HL-60/S4 (cell line): ENCODE measurements around the gene RMND5A.
"Not testable (repeated sequence)": the region's sequence is repeated elsewhere in the genome, so short reads cannot be mapped to it uniquely, and the experiment has no call there.

Experiments
- in situ Hi-C: fragments of 300-500 bp; cut with MboI; formaldehyde crosslinking; loops from 2 replicates; pipeline ENCODE4 v1.14.3; 2022; ENCODE audit warnings: low sequenced_read_pairs

RMND5A gene, protein sequence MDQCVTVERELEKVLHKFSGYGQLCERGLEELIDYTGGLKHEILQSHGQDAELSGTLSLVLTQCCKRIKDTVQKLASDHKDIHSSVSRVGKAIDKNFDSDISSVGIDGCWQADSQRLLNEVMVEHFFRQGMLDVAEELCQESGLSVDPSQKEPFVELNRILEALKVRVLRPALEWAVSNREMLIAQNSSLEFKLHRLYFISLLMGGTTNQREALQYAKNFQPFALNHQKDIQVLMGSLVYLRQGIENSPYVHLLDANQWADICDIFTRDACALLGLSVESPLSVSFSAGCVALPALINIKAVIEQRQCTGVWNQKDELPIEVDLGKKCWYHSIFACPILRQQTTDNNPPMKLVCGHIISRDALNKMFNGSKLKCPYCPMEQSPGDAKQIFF

DNA sequence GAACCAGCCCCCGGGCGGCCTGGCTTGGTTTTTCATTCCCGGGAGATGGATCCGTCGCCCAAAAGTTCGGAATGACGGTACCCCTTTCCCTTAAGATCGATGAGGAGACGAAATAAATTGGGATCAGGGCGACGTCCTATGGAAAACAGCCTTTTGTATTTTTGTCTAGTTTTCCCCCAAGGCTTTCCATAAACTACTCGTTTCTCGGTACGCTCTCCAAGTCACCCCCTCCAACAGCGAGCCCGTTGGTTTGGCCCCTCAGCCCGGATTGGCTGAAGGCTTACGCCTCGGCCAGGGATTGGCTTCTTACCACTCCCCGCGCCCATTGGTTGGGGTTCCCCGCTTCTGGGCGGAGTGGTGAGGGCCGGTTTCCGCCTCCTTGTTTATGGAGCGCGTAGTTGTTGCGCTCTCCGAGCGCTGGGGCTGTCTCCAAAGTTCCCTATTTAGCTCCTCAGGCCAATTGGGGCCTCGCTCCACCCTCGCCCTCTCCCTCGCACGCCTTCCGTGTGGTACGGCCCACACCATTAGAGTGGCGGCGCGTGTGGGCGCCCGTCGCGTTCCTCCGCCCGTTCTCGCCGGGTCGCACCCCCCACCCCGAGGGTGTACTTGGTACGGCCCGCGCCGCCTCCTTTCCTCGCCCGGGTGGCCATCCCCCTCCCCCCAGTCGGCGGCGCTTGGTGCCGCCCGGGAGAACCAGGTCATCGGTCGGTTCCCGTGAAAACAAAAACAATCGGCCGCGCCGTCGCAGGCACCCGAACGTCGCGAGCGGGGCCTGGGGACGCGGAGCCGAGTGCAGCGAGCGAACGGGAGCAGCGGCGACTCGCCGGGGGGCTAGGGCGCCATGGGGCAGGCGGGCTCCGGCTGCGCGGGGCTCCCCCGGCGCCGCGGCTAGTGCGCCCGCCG, at the start of gene RMND5A:
Gene RMND5A (plus strand): TSS at position 655 of the 903 bp plus-strand sequence. CDS start 377 bp downstream, outside the sequence.
- in situ Hi-C loops = not testable (repeated sequence)

DNA sequence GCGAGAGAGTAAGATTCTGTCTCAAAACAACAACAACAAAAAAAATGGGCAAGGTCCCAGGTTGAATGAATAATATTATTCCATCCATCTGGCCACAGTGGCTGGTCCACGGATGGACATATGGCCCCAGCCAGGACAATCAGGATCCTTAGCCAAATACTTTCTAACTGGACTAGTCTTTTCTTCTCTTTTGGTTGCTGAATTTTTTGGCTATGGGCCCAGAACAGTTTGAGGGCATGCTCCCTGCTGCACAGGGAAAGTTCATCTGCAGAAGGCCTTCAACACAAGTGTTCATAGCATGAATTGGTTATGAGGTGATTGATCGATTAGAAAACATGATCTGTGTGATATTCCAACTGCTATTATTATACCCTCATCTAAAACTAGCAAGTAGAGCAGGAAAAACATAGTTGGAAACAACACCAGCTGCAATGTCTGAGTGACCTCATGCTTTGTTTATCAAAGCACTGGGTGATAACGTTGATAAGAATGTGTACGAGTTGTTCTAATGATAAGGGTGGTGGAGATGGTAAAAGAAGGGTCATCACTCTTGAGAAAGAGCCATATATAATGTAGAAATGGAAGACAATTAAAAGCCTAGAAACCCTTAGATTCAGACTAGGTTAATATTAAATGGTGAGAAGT, 48.6 kb upstream of the RMND5A start:
- in situ Hi-C loops = no loop called here

GRCh38 chr2:86672027-86672545, 48.0 kb upstream of the RMND5A start:
- in situ Hi-C loops = no loop called here

DNA sequence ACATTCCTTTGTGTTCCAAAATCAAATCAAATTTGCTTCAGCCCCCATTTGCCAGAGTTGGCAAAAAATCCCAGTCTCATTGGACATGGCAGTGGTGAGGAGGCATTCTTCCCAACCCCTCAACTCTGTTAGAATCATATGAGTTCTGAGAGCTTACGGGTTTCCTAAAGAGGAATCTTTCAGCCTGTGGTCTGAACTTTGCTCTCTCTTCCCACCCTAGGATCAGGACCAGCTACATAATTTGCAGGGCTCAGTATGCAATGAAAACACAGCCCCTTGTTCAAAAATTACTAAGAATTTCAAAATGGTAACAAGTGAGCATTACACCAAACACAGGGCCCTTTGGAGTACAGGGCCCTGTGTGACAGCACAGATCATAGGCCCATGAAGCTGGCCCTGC, 47.1 kb upstream of the RMND5A start:
- in situ Hi-C loops = no loop called here

GRCh38 chr2:86673986-86674670, 46.0 kb upstream of the RMND5A start:
- in situ Hi-C loops = no loop called here

DNA sequence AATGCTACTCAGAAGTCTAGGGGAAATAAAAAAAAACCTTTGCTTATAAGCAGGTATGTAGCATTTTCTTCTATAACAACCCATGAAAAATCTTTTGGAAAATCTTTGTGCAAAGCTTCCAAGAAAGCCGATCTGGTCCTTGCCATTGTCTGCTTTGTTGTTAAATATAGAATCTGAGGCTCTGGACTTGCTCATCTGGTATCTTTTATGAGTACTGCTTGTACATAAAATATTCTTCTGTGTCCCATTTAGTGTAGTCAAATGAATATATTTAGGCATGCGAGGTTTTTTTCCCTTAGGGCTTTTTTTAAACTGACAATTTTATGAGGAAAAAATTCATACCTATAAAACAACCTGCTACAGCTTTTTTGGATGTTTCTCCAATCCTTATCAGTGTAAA, 45.0 kb upstream of the RMND5A start:
- in situ Hi-C loops = no loop called here

DNA sequence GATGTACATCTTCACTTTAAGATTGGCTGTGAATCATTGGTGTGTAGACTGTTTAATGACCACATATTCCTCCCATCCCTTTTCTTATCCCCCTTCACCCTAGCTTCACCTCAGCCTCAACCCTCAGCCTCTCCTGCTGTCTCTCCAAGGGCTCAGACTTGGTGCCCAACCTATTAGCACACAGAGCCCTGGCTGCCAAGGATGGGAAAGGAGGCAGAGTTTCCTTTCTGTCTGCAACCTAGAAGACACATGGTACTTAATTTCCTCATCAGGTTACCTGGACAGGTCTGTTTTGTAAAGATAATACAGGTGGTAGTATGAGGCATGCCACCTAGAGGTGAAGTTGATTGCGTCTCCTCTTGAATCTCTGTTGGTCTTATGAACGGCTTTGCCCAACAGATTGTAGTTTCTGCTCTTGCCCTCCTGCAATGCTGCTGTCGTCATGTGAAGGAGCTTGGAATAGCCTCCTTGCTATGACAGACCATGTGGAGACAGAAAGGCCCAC, 44.5 kb upstream of the RMND5A start:
- in situ Hi-C loops = no loop called here

- in situ Hi-C loops = no loop called here
Measured at GRCh38 chr2:86677816-86678215, 42.3 kb upstream of the RMND5A start.

GRCh38 chr2:86679036-86679435, 41.1 kb upstream of the RMND5A start:
- in situ Hi-C loops = no loop called here

DNA sequence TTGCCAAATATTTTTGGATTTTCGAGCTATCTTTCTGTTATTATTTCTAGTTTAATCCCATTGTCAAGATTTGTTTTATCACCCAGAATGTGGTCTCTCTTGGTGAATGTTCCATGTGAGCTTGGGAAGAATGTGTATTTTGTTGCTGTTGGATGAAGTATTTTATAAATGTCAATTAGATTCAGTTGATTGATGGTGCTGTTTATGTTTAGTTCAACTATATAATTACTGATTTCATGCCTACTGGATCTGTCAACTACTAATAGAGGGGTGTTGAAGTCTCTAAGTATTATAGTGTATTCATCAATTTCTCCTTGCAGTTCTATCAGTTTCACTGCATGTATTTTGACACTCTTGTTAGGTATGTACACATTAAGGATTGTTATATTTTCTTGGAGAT, 34.7 kb upstream of the RMND5A start:
- in situ Hi-C loops = no loop called here

GRCh38 chr2:86686460-86686859, 33.6 kb upstream of the RMND5A start:
- in situ Hi-C loops = no loop called here

DNA sequence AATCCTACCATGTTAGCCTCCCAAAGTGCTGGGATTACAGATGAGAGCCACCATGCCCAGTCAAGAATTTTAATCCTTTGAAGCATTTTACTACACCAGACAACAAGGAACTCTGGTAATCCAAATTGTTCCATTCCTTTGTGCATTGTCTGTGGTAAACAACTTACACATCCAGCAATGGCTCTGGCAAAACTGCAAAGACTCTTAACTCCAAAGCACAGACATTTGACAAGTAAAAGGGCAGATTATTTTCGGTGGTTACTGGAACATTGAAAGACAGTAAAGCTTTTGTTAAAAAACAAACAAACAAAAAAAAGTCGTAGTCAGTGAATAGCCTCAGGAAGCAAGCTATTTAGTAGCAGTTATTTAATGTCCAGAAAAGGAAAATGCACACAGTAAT, 33.2 kb upstream of the RMND5A start:
- in situ Hi-C loops = no loop called here

DNA sequence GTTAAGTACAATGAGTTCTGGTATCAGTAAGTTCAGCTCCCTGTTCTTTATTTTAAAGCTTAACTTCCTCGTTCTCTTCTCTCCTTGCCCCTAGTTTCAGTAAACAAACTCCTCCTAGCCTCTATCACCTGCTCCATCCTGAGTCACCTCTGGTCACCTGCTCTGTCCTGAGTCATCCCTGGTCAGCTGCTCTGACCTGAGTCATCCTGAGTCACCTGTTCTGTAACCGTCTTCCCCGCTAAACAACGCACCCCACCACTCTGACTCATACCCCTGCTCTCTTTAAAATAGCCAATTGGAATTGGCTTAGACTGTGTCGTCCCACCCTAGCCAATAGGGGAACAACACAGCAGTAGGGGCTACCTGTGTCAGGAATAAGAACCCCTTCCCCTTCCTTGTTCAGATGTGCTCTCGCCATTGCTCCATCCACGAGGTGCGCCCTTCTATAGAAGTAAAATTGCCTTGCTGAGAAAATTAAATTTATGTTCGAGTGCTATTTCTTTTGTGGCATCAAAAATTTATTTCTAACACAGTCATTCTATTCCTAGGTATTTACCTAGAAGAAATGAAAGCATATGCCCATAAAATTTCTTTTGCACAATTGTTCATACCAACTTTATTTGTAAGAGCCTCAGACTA, 24.9 kb upstream of the RMND5A start:
- in situ Hi-C loops = no loop called here

GRCh38 chr2:86697551-86698104, 22.5 kb upstream of the RMND5A start:
- in situ Hi-C loops = no loop called here

DNA sequence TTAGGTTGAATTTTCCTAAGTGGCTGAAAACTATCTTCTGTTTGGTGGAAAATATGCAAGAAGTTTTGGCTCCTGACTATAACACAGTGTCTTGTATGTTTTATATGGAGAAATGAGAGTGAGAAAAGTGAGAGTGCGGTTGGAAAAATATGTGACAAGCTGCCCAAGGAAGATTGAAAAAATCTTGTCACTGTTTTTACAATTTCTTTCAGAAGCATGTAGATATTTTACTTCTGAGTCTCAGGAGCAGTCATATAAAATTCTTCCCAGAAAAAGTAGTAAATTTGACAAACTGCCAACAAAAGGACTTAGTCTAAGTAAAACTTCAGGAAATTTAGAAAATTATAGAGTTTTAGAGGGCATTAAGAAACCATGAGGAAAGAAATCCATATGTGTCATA, 19.4 kb upstream of the RMND5A start:
- in situ Hi-C loops = no loop called here

DNA sequence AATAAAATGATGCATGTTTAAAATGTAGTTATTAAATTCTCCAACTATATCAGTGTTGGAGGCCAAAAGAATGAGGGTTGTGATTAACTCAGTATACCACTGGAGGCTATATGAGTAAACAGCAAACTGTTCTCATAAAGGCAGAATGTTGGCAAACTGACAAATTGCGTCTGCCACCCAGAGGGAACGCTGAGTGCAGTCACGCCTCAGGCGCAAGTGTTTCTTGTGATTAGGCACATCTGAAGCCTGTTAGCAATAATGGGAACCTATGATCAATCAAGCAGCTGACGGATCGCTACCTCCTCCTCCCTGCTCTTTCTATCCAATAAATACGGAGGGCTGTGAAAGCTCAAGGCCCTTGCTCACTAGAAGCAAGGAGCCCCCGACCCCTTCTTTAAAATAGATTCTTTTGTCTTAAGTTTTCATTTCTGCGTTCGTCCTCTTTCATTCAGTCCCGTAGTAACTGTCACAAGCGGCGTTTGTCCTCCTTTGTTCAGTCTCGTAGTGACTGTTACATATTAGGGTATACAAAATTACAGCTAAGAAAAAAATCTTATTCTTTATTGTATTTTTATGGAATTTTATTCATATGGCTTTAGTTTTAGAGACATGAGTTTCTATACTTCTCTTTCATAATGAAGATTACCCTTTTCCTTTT, 16.3 kb upstream of the RMND5A start:
- in situ Hi-C loops = no loop called here

GRCh38 chr2:86704459-86704971, 15.6 kb upstream of the RMND5A start:
- in situ Hi-C loops = no loop called here

DNA sequence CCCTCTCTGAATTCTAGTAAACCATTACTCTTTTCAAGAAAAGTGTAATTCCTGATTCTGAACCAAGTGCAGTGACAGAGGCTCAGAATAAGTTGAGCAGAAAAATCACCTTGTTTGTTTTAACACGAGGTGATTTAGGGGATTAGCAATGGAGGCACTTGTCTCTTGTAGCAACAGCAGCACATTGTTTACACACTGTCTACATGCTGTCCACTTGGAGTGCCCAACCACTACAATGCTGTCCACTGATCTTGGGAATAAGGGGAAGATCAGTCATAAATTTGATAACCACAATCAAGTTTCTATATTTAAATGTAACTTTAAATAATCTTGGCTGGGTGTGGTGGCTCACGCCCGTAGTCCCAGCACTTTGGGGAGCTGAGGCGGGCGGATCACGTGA, 13.9 kb upstream of the RMND5A start:
- in situ Hi-C loops = no loop called here

- in situ Hi-C loops = no loop called here
Measured at GRCh38 chr2:86706935-86707334, 13.2 kb upstream of the RMND5A start.
